HG02970 (cell line): Measurements from ENCODE around the gene MOGAT2.

Source experiments
- ATAC-seq: cut with Tn5 transposase; IDR thresholded peaks from one replicate; pipeline ENCODE4 v1.9.1; 2021; ENCODE audit warnings: mild to moderate bottlenecking, moderate library complexity, moderate number of reproducible peaks; ENCODE audit not compliant: unreplicated experiment, low FRiP score

Gene MOGAT2

GRCh38 chr11:75775056-75775455 lies 57.4 kb downstream of the MOGAT2 start:
- no peak for ATAC-seq

DNA sequence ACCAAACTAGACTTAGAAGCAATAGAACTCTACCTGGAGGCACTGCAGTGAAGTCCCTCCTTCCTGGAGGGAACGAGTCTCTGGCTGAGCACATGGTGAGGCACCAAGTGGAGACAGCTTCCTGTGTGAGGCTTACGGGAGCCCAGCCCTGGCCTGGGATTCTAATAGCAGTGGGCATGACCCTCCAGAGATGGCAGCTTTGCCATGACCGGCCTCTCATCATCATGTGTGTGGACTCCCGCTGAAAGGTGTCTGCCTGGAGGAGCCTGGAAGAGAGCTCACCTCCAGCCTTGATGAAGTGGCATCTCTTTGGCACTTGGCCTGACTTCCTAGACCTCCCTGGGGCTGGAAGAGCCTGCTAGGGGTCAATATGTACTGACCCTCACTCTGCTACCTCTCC lies 58.9 kb downstream of the MOGAT2 start:
- ATAC-seq, result no peak

DNA sequence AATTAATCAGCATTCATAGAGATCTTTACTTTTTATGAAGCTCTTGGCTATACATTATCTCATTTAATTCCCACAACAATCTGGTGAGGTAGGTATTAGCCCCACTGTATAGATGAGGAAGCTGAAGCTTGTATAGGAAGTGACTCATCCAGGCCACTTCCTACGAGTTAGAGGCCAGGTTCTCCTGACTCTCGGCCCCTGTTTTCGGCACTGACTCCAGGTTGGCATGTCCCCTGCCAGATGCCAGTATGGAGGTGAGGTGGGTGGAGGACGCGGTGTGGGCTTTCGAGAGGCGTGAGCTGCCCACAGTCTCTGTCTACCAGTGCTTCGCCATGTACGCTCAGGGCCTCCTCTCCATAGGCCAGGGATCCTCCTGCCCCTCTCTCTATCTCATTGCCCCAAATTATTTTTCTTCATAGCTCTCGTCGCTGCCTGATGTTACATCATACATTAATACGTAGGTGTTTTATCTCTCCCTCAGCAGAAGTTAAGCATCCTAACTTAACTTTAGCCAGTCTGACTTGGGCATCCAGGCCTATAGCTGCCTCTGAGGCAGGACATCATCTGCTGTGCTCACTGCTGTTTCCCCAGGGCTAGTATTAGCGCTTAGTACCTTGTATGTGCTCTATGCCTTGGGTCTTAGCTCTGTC lies 59.9 kb downstream of the MOGAT2 start:
- ATAC-seq, result no peak

DNA sequence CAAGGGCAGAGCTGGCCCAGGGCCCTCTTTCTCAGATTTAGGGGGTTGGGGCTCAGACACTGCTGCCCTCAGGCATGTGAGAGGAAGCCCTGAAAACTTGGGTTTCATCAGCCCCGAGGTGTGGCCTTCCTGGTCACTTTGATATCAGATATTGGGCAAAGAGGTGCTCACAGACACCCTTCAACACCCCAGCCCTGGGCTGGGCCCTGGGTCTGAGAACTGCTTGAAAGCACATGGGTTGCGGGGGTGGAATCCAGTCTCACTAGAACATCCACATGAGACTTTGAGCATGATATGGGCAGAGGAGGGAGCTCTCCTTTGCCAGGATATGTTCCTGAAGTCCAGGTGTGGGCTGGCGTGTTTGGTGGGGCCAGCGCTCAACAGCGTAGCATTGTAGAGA lies 61.3 kb downstream of the MOGAT2 start:
- no peak for ATAC-seq

DNA sequence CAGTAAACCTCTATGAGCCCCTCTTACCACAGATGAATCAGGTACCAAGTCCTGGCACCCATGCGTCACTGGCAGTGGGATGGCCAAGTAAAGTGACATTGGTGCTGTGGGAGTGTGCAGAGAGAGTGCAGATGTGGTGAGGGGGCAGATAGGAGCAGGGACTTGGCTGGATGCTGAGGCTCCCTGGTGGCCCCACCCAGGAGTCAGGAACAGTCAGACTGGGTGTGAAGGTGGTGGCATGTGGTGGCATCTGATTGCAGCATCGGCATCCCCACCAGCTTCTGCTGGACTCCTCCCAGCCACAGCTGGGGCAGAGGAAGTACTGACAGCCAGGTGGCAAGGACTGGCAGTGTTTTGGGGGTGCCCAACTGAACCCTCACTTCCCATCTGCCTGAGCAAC lies 62.3 kb downstream of the MOGAT2 start:
- no peak for ATAC-seq

DNA sequence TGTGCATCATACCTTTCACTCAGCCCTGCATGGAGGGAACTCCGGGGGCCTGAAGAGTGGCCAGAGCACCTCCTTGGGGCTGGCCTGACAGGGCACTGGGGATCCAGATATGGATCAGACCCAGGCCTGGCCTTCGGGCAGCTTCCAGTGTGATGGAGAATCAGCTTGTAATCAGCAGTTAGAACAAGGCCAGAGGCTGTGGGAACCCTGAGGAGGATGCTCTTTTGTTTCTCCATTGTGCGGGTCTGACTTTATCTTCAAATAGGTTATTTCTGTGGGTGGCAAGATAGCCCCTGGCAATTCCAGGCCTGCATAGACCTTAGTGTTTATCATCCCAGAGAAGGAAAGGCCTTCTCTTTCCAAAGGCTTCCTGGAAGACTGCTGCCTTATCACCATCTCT lies 63.2 kb downstream of the MOGAT2 start:
- no peak for ATAC-seq

- ATAC-seq, result no peak
Observed at GRCh38 chr11:75781296-75781695, 63.7 kb downstream of the MOGAT2 start.

- ATAC-seq, result no peak
Observed at GRCh38 chr11:75781831-75782230, 64.2 kb downstream of the MOGAT2 start.
